Germinal center (tissue), 1 donor: ENCODE measurements around the gene ACADM.
"Not testable (repeated sequence)": the region's sequence is repeated elsewhere in the genome, so short reads cannot be mapped to it uniquely, and the experiment has no call there.

Source experiments
- DNase-seq: peaks from one replicate; pipeline ENCODE4 v3.0.0; 2012; ENCODE audit warnings: mixed read lengths, low spot score

ACADM gene

DNA sequence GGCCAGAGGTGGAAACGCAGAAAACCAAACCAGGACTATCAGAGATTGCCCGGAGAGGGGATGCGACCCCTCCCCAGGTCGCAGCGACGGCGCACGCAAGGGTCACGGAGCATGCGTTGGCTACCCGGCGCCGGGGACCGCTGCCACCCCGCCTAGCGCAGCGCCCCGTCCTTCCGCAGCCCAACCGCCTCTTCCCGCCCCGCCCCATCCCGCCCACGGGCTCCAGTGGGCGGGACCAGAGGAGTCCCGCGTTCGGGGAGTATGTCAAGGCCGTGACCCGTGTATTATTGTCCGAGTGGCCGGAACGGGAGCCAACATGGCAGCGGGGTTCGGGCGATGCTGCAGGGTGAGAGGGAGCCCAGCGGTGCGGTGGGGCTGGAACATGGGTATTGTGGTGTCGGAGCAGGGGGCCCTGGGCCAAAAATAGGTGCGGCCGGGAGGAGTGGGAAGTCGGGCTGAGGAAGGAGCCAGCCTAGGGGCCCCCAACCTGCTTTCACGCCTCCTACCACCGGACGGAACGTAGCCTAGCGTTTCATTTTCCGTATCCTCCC is at the start of gene ACADM:
Gene ACADM (plus strand): TSS at position 238 of the 551 bp plus-strand sequence. CDS start 79 bp downstream, at position 317.
- DNase-seq, result peak; percentile 88

DNA sequence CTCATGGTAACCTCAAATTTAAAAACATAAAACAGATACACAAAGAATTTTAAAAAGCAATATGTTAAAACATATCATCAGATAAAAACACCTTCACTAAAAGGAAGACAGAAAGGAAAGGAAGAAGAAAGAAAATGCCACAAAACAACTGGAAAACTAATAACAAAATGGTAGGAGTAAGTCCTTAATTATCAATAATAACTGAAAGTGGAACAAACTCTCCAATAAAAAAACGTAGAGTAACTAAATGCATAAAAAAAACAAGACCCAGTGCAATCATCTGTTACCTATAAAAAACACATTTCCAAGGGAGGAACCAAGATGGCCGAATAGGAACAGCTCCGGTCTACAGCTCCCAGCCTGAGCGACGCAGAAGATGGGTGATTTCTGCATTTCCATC is 47.1 kb upstream of the ACADM start:
- no peak for DNase-seq

DNA sequence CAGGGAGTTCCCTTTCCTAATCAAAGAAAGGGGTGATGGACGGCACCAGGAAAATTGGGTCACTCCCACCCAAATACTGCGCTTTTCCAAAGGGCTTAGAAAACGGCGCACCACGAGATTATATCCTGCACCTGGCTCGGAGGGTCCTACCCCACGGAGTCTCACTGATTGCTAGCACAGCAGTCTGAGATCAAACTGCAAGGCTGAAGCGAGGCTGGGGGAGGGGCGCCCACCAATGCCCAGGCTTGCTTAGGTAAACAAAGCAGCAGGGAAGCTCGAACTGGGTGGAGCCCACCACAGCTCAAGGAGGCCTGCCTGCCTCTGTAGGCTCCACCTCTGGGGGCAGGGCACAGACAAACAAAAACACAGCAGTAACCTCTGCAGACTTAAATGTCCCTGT is 46.5 kb upstream of the ACADM start:
- not testable (repeated sequence) for DNase-seq

DNA sequence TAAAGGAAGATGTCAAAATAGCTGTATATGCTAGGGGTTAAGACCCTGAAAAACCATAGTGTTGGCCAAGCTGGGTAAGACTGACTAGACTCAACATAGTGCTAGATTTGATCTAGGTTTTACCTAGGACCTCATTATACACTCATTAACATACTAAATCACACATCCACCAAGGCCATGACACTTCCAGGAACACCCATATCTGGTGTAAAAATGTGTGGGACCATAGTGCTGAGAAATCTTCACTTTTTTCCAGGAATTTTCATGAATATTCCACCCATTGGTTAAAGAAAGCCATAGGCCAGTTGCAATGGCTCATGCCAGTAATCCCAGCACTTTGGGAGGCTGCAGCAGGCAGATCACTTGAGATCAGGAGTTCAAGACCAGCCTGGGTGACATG is 34.0 kb upstream of the ACADM start:
- DNase-seq, result no peak

DNA sequence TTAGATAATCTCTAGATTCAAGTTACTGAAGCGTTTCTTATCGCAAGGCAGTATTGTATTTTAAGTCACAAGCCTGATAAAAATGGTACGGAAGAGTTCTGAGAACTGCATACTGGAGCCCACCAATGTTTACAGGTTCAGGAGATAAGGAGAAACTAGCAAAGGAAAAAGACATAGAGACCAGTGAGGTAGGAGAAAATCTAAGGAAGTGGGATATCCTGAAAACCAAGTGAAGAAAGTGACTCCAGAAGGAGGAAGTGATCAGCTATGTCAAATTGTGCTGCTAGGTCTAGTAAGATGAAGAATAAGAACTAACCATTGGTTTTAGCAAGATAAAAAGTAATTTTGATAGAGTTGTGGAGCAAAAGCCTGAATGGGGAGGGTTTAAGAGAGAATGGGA is 31.0 kb upstream of the ACADM start:
- DNase-seq, result no peak

DNA sequence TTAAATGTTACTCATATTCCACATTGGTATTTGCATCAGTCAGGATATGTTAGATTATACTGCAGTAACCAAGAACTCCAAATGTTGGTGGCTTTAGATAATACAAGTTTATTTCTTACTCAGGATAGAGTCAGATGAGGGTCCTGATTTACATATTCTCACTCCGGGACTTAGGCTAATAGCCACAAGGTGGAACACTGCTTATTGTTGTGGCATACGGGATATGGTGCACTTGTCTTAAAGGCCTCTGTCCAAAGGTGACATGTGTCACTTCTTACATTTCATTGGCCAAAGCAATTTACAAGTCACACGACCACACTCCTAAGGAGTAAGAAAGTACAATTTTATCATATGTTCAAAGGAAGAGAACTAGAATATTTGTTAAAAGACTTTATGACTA is 28.5 kb upstream of the ACADM start:
- DNase-seq, result no peak

DNA sequence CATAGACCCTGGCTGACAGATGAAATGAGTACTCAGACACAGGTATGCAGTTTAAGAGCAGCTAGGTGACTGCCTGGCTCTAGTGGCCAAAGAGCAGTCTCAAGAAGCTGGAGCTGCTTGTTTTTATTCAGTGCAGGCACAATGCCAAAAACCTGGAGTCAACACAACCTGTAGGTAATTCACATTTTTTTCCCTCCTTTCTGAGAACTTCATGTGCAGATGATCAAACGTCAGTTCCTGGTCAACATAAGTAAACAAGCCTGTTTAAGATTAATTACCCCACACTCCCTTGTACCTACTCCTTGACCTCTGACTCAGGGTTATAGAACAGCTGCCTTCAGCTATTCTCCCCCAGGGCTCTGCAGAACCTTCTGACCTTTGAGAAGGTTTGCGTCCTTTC is 17.3 kb upstream of the ACADM start:
- DNase-seq, result no peak

DNA sequence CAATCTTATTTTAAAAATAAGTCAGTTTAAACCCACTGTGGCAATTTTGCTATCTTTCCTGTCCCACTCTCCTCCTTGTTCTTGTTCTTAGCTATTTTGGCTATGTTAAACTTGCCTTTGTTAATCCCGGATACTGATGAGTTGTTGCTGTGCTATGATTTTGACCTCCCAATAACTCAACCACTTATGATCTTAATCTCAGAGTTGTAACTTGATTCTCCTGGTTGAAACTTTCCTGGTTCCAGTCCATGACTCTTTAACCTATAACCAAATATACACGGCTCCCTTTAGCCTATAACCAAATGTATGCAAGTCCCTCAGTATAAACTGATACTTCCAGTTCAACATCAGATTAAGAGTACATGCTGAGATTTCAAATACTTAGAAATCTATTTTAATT is 15.6 kb upstream of the ACADM start:
- no peak for DNase-seq

DNA sequence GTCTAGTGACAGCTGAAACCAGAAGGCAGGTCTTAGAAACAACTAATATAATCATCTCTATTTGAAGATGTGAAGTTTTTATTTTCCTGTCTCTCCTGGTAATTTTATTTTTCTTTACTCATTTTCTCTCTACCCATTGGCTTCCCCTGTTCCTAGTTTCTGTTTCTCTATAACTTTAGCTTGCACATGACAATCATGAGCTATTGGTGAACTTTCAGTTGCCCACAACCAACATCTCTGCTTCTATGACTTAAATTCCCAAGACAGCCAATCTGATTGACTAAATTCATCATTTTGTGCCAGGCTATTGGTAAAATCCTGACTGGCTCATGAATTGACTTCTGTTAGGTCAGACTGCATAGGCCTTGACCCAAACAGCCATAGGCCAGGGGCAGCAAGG is 13.7 kb upstream of the ACADM start:
- DNase-seq, result no peak

DNA sequence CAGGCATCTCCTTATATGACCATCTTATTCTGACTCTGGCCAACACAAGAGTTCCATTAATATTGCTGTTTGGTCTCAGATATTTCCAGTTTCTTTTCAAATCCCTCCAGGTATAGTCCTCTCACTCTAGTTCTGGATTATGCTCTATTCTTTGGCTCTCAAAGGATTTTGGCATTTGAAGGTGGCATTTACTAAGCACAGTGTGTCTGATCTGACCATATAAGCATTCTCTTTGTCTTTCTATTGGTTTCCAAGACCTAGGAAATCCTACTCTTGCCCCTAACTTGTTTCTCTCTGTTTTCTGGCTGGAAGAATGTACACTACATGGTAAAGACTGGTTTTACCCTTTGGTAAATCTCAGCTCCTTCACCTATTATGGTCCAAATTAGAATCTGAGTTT is 12.7 kb upstream of the ACADM start:
- no peak for DNase-seq

DNA sequence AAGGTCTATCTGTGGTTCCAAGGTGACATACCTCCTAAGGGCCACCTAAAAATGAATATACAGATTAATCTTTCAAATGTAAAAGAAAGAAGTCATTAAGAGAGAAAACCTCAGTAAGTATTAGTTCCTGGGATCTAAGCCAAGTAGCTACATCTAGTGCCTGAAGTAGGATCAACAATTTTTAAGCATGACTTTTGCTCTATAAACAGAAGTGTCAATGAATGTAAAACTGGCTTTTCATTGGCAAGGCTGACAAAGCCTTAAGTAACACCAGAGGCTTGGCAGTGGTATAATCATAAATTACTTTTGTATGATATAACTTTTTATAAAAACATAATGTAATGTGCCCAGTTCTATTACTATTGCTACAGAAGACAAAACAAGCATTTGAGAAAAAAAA is 12.2 kb upstream of the ACADM start:
- DNase-seq, result no peak

DNA sequence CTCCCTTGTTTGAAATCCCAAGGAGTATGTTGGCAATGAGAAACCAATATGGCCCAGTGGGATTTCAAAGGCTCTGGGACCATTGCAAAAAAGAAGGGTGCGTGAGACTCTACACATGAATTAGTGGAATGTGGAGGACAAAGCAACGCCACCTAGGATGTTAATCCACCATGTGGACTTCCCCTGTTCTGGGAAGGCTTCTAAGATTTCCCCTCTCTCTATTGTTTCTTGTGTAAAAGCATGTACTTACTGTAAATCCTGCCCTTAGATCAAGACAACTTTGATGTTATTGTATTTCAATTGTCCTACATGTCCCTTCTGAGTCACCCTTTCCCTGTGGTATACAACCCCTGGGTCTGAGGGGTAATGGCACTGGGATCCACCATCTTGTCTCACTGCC is 4.7 kb upstream of the ACADM start:
- DNase-seq, result no peak

DNA sequence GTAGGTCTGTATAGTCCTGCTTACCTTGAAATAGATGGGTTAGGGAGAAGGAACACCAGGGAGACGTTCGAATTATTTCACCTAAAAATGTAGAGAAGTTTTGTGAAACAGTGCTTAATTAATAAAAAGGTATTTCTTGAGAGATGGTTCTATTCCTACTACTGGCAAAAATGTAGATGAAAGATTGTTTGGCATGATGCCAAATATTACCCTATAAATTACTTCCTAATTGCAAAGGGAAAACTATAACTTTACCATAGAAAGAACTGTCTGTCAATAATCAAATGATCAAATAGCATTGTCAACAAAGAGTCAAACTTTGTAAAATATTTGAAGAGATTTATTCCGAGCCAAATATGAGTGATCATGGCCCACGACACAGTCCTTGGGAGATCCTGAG is 4.2 kb upstream of the ACADM start:
- DNase-seq, result no peak

DNA sequence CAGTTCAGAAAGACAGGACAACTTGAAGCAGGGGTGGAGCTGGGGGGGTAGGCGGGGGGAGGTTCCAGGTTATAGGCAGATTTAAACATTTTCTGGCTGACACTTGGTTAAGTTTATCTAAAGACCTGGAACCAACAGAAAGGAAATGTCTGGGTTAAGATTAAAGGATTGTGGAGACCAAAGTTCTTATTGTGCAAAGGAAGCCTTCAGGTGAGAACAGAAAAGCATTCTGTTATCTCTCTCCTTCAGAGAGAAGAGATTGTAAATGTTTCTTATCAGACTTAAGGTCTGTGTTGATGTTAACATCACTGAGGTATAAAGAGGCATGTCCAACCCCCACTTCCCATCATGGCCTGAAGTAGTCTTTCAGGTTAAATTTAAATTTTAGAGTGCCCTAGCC is 3.7 kb upstream of the ACADM start:
- no peak for DNase-seq

DNA sequence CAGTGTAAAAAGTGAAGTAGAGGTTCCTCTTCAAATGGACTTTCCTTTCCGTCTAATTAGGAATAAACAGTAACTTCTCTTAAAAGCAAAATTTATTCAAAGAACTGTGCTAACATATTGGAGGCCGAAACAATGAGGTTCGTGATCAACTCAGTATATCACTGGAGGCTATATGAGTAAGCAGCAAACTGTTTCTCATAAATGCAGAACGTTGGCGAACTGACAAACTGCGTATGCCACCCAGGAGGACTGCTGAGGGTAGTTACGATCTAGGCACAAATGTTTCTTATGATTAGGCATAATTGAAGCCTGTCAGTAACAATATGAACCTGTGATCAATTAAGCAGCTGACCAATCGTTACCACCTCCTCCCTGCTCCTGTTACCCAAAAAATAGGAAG is 2.3 kb upstream of the ACADM start:
- not testable (repeated sequence) for DNase-seq

DNA sequence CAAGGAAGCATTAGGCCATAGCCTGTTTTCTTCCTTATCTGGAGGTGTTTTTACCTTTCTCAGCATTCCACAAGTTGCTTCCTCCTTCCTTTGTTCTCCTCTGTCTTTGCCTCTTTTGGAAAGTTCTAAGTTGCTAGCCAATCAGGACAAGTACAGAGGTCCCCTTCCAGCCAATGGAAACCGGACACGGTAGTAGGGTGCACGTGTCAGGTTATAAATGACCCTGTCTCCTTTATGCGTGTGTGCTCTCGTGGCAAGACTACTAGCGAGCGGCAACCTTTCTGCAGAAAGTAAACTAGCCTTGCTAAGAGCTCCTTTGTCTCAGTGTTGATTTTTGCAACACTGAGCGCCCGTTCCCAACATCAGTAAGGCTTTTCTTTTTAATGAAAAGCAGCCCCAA is 1.5 kb upstream of the ACADM start:
- DNase-seq, result no peak

DNA sequence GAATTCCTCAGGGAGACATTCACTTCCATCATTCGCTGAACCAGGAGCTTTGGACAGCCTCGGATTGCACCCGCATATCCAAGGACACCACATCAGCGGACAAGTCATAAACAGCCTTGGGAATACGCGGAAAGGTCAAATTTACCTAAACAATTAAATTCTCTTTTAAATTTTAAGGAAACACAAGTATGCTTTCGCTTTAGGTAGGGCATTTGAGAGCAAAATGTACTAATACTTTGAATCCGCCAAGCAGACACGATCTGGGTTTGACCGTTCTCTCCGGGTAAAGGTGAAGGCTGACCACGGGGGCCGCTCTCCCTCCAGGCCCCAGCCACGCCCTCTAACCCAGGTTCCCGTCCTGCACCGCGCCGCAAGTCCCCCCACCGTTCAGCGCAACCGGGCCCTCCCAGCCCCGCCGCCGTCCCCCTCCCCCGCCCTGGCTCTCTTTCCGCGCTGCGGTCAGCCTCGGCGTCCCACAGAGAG is 479 bp upstream of the ACADM start:
- peak; percentile 77 for DNase-seq

DNA sequence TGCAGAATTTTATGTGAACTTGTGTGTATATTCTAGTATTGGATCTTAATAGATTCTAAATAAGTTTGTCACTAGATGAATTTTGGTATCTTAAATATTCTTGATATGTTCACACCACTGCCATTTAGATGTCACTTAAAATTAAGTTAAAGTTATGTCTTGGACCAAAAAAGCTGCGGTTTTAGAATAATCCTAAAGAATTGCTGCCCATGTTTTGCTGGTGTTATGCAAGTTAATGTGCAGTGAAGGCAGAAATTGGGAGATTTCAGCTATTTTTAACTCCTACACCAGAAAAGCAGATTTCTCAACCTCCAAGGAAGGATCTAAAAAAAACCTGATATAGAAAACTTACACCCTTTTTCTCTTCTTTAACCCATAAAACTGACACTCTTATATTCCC is 757 bp downstream of the ACADM start:
- no peak for DNase-seq

DNA sequence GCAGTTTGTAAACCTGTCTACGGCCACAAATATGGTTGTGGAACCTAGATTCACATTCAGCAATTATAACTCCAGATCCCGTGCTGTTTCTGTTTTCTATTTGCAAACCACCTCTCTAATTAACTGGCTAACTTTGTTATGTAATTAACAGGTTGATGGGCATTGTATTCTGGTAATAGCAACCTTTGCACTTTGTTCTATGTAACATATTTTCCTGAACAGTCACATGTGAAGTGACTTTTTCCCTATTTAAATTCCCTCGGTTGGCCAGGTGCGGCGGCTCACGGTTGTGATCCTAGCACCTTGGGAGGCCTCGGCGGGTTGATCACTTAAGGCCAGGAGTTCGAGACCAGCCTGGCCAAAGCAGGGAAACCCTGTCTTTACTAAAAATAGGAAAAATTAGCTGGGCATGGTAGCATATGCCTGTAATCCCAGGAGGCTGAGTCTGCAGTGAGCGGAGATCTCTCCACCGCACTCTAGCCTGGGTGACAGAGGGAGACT is 1.4 kb downstream of the ACADM start:
- DNase-seq, result peak; percentile 10

DNA sequence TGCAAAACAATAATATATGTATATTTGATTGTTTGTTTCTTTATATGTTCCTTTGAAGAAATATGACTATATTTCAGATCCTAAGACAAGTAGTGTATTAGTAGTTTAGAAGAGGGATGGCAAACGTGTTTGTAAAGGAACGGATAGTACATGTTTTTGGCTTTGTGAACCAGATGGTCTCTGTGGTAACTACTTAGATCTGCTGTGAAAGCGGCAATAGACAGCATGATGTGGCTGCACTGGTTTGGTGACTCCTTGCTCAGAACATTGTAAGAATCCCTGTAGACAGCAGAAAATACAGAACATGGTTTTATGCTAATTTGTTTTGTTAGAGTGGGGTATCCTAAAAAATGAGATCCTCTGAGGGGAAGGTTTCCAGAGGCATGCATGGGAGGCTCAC is 3.1 kb downstream of the ACADM start:
- no peak for DNase-seq

DNA sequence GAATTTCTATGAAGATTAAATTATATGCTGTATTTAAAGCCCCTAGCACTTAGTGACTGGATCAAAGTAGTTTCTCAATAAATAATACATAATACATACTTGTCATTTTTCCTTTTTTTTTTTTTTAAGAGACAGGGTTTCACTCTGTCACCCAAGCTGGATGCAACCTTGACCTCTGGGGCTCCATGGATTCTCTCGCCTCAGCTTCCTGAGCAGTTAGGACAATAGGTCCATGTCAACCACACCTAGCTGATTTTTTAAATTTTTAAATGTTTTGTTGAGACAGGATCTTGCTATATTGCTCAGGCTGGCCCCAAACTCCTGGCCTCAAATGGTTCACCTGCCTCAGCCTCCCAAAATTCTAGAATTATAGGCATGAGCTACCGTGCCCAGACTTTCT is 5.9 kb downstream of the ACADM start:
- no peak for DNase-seq

DNA sequence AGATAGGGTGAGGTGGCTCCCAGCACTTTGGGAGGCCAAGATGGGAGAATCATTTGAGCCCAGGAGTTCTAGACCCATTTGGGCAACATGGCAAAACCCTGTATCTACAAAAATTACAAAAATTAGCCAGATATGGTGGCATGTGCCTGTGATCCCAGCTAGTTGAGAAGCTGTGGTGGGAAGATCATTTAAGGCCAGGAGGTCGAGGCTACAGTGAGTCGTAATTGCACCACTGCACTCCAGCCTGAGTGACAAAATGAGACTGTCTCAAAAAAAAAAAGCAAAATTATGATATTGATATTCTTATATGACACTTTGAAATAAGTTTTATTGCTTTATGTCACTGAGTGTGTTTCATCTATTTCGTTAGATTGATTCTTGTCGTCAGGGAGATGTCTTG is 7.4 kb downstream of the ACADM start:
- no peak for DNase-seq

DNA sequence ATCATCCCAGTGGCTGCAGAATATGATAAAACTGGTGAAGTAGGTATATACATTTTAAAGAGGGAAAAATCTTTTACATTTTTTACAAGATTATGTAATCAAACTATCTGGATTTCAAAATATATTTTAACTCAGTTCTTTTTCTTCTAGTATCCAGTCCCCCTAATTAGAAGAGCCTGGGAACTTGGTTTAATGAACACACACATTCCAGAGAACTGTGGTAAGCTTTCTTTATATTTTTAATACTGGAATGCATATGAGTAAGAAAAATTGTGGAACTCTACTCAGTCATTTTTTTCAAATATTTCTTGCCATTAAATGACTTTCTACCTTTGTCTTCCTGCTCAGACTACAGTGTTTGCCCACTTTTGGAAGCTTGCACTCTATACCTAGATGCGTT is 8.2 kb downstream of the ACADM start:
- DNase-seq, result no peak

DNA sequence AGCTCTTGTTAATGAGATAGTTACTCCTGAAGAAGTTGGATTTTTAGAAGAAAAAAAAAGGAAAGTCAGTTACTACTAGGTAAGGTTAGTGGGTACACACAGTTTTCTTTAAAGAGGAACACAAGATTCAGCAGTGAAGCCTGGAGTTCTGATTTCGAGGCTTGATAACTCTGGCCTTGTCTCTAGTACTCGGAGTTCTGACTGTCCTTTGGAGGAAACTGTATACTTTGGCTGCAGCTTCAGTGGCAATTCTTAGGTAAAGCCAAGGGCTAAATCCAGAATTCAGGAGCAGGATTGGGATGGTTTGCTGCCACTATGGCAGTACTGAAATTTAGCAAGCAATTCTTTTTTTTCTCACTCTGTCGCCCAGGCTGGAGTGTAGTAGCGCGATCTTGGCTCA is 9.2 kb downstream of the ACADM start:
- DNase-seq, result no peak

DNA sequence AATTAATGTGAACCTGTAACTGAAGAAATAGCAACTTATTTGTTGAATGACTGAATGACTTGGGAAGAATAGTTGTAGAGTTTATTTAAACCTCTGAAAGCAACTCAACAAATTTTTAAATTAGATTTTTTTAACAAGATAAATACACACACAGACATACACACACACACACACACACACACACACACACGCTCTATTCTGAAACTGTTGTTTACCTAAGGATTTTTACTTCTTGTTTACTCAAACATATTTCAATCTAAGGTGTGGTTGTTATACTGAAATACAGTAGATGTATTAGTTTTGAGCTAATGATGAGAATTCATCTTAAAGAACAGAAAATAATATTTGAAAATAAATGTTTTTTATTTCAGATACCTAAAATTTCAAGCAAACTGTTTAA is 11.5 kb downstream of the ACADM start:
- DNase-seq, result no peak
